ENCODE measurements around the gene OBSCN. TPM values are rescaled to one million over a fixed set of nuclear protein-coding genes. Genes with fewer than 3 reads are reported as not detected.

Gene OBSCN
- total RNA-seq, 1 experiment from 2014 or later: 5.6 TPM

DNA sequence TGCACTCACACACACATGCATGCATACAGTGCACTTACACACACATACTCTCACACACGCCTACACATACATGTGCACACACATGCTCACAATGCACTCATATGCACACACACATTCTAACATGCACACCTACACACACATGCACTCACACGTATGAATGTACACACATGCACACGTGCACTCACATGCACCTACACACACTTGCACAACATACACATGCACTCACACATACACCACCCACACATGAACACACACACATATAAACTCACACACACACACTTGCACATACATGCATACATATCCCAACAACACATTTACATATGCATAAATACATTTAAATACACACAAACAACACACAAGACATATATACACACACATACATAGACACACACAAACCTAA lies 30.6 kb downstream of the OBSCN start:
- Mint-ChIP-seq H3K4me1 (ENCODE audit: low read depth, unreplicated experiment) (no peaks in the 10 kb centered on the region), H3K27me3 (ENCODE audit: insufficient read depth, unreplicated experiment) (no peaks in the 10 kb centered on the region), H3K9me3 (ENCODE audit: unreplicated experiment) (peaks cover 77% of the 10 kb centered on the region), H3K27ac (ENCODE audit: unreplicated experiment) (no peak overlapping the region), H3K36me3 (ENCODE audit: insufficient read depth, unreplicated experiment) (peaks cover 5% of the 10 kb centered on the region), H3K4me3 (ENCODE audit: unreplicated experiment) (no peak overlapping the region)
- no peak overlapping the region for H3K4me3 ChIP-seq (ENCODE audit: low read depth, low read length)
- no peak for DNase-seq
- H3K9me3 ChIP-seq: peaks cover 20% of the 10 kb centered on the region
- CTCF ChIA-PET: no interaction called here
- BruUV-seq (replicated peaks): no TSS peak
- H3K36me3 ChIP-seq (ENCODE audit: control insufficient read depth, insufficient read depth, low read length): no peaks in the 10 kb centered on the region
- H3K27me3 ChIP-seq (replicated peaks; ENCODE audit: control insufficient read depth, insufficient read depth, low read length): no peaks in the 10 kb centered on the region
- POLR2A ChIA-PET: no interaction called here
- TF ChIP-seq, protein P1, sequence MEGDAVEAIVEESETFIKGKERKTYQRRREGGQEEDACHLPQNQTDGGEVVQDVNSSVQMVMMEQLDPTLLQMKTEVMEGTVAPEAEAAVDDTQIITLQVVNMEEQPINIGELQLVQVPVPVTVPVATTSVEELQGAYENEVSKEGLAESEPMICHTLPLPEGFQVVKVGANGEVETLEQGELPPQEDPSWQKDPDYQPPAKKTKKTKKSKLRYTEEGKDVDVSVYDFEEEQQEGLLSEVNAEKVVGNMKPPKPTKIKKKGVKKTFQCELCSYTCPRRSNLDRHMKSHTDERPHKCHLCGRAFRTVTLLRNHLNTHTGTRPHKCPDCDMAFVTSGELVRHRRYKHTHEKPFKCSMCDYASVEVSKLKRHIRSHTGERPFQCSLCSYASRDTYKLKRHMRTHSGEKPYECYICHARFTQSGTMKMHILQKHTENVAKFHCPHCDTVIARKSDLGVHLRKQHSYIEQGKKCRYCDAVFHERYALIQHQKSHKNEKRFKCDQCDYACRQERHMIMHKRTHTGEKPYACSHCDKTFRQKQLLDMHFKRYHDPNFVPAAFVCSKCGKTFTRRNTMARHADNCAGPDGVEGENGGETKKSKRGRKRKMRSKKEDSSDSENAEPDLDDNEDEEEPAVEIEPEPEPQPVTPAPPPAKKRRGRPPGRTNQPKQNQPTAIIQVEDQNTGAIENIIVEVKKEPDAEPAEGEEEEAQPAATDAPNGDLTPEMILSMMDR (IDR thresholded peaks at IDR 0.05; ENCODE audit: insufficient read depth in 1 of 2, low read depth in 1 of 2, low read length in 1 of 2, severe bottlenecking in 1 of 2, unreplicated experiment in 1 of 2): no peak
- H3K4me1 ChIP-seq: no peaks in the 10 kb centered on the region
- intact Hi-C loops (cut with micrococcal nuclease; ENCODE audit: unreplicated experiment): no loop called here

DNA sequence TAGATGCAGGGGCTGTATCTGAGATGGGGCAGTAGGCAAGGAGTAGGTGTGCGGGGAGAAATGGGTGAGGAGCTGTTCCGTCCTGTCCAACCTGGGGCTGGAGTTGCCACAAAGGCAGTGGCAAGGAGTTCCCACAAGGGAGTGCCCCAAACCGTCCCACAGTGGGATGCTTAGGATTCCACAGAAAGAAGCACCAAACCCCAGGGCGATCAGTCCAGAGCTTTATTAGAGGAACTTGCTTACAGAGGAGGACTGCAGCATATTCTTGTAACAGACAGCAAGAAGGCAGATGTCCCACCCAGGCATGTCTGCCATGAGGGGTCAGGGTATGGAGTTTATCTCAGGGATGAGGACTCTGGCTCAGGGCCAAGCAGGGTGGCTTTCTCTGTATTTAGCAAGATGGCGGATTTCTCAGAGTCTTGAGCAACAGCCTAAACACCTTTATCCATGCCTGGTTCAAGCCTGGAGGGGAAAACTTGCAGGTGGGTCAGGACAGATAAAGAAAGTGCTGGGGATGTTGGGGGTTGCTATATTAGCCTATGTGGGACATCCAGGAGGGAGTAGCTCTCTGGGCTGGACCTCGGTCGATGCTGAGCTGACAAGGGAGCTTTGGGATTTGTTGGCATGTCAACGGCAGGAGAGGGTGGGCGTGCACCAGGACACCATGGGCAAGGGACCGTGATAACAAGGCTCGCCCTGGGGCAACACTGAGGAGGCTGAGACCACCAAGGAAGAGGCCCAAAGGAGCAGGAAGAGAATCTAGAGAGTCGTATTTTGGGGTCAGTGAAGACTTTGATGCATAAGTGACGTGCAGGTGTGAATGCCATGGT lies 32.8 kb downstream of the OBSCN start:
- Histone ChIP-seq H3K36me3 (ENCODE audit: control insufficient read depth, insufficient read depth, low read length) (no peaks in the 10 kb centered on the region), H3K27me3 (replicated peaks; ENCODE audit: control insufficient read depth, insufficient read depth, low read length) (no peaks in the 10 kb centered on the region), H3K4me3 (ENCODE audit: low read depth, low read length) (no peak overlapping the region), H3K4me1 (no peaks in the 10 kb centered on the region), H3K9me3 (peaks cover 21% of the 10 kb centered on the region)
- no peak overlapping the region for H3K4me3 Mint-ChIP-seq (ENCODE audit: unreplicated experiment)
- no TSS peak for BruUV-seq (replicated peaks)
- intact Hi-C loops (cut with micrococcal nuclease; ENCODE audit: unreplicated experiment): no loop called here
- H3K36me3 Mint-ChIP-seq (ENCODE audit: insufficient read depth, unreplicated experiment): peaks cover 15% of the 10 kb centered on the region
- no peaks in the 10 kb centered on the region for H3K4me1 Mint-ChIP-seq (ENCODE audit: low read depth, unreplicated experiment)
- H3K27ac Mint-ChIP-seq (ENCODE audit: unreplicated experiment): no peak overlapping the region
- ChIA-PET POLR2A (no interaction called here), CTCF (no interaction called here)
- DNase-seq: no peak
- H3K27me3 Mint-ChIP-seq (ENCODE audit: insufficient read depth, unreplicated experiment): no peaks in the 10 kb centered on the region
- TF ChIP-seq, protein P1 (IDR thresholded peaks at IDR 0.05; ENCODE audit: insufficient read depth in 1 of 2, low read depth in 1 of 2, low read length in 1 of 2, severe bottlenecking in 1 of 2, unreplicated experiment in 1 of 2): no peak
- peaks cover 85% of the 10 kb centered on the region for H3K9me3 Mint-ChIP-seq (ENCODE audit: unreplicated experiment)

DNA sequence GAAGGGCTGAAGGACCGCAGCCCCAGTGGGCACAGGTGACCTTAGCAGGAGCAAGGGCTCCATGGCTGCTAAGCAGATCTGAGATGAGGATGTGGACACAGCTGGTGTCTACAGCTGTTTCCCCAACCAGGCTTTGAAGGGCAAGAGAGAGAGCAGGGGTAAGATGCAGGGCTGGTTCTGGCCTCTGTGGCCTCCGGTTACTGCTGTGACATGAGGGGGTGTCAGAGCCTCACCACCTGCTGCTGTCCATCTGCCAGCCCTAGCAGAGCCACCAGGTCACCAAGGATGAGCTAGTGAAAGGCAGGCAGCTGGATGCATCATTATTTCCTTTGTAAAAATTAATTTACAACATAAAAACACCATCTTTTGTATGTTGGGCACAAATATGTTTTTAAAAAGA lies 33.4 kb downstream of the OBSCN start:
- TF ChIP-seq, protein P1 (IDR thresholded peaks at IDR 0.05; ENCODE audit: insufficient read depth in 1 of 2, low read depth in 1 of 2, low read length in 1 of 2, severe bottlenecking in 1 of 2, unreplicated experiment in 1 of 2): no peak
- Mint-ChIP-seq H3K27me3 (ENCODE audit: insufficient read depth, unreplicated experiment) (no peaks in the 10 kb centered on the region), H3K36me3 (ENCODE audit: insufficient read depth, unreplicated experiment) (peaks cover 15% of the 10 kb centered on the region), H3K4me3 (ENCODE audit: unreplicated experiment) (no peak overlapping the region), H3K27ac (ENCODE audit: unreplicated experiment) (no peak overlapping the region), H3K9me3 (ENCODE audit: unreplicated experiment) (peaks cover 85% of the 10 kb centered on the region), H3K4me1 (ENCODE audit: low read depth, unreplicated experiment) (no peaks in the 10 kb centered on the region)
- Histone ChIP-seq H3K36me3 (ENCODE audit: control insufficient read depth, insufficient read depth, low read length) (no peaks in the 10 kb centered on the region), H3K4me1 (no peaks in the 10 kb centered on the region), H3K4me3 (ENCODE audit: low read depth, low read length) (no peak overlapping the region), H3K9me3 (peaks cover 21% of the 10 kb centered on the region), H3K27me3 (replicated peaks; ENCODE audit: control insufficient read depth, insufficient read depth, low read length) (no peaks in the 10 kb centered on the region)
- ChIA-PET POLR2A (no interaction called here), CTCF (no interaction called here)
- intact Hi-C loops (cut with micrococcal nuclease; ENCODE audit: unreplicated experiment): no loop called here
- DNase-seq: no peak
- BruUV-seq (replicated peaks): no TSS peak
